Activated CD8-positive, alpha-beta memory T cell treated with anti-CD3 and anti-CD28 coated beads, Interleukin-2, amount 50 U/mL, for 1 hour (primary cell): Measurements from ENCODE around the gene AGPS.
"Not testable (repeated sequence)": the region's sequence is repeated elsewhere in the genome, so short reads cannot be mapped to it uniquely, and the experiment has no call there.

Source experiments
- DNase-seq: peaks from one replicate; pipeline ENCODE4 v3.0.0-alpha.2; 2020; ENCODE audit errors: extremely low read depth

AGPS gene

GRCh38 chr2:177392373-177393202, at the start of gene AGPS:
AGPS (plus strand) TSS chr2:177392773; CDS start chr2:177392790, 17 bp downstream.
- DNase-seq, result peak; percentile 2

- no peak for DNase-seq
Measured at GRCh38 chr2:177343773-177344172, 48.8 kb upstream of the AGPS start.

- no peak for DNase-seq
Measured at GRCh38 chr2:177344316-177344715, 48.3 kb upstream of the AGPS start.

GRCh38 chr2:177346192-177346591, 46.4 kb upstream of the AGPS start:
- DNase-seq, result no peak

GRCh38 chr2:177347570-177347969, 45.0 kb upstream of the AGPS start:
- DNase-seq, result no peak

- no peak for DNase-seq
Measured at GRCh38 chr2:177348118-177348654, 44.4 kb upstream of the AGPS start.

GRCh38 chr2:177348733-177349693, 43.6 kb upstream of the AGPS start:
- no peak for DNase-seq

GRCh38 chr2:177350624-177351023, 41.9 kb upstream of the AGPS start:
- DNase-seq, result not testable (repeated sequence)

GRCh38 chr2:177351121-177351520, 41.5 kb upstream of the AGPS start:
- DNase-seq, result not testable (repeated sequence)

- DNase-seq, result no peak
Measured at GRCh38 chr2:177352441-177353186, 40.0 kb upstream of the AGPS start.

- DNase-seq, result no peak
Measured at GRCh38 chr2:177353187-177353478, 39.4 kb upstream of the AGPS start.

GRCh38 chr2:177354541-177354940, 38.0 kb upstream of the AGPS start:
- DNase-seq, result not testable (repeated sequence)

- no peak for DNase-seq
Measured at GRCh38 chr2:177355874-177356273, 36.7 kb upstream of the AGPS start.

GRCh38 chr2:177359836-177360595, 32.6 kb upstream of the AGPS start:
- no peak for DNase-seq

- no peak for DNase-seq
Measured at GRCh38 chr2:177362499-177362898, 30.1 kb upstream of the AGPS start.

- no peak for DNase-seq
Measured at GRCh38 chr2:177363332-177363731, 29.2 kb upstream of the AGPS start.

GRCh38 chr2:177365764-177366163, 26.8 kb upstream of the AGPS start:
- DNase-seq, result not testable (repeated sequence)

GRCh38 chr2:177368023-177368422, 24.6 kb upstream of the AGPS start:
- not testable (repeated sequence) for DNase-seq

- no peak for DNase-seq
Measured at GRCh38 chr2:177379354-177379753, 13.2 kb upstream of the AGPS start.

GRCh38 chr2:177380181-177380580, 12.4 kb upstream of the AGPS start:
- no peak for DNase-seq

- no peak for DNase-seq
Measured at GRCh38 chr2:177383935-177384334, 8.6 kb upstream of the AGPS start.
